Middle frontal gyrus (tissue), 1 donor: ENCODE results near the gene DES.

ENCODE experiments used
- DNase-seq: peaks from one replicate; pipeline ENCODE4 v3.0.0-alpha.2; 2015; ENCODE audit warnings: low spot score; ENCODE audit errors: extremely low spot score

The DES gene

GRCh38 chr2:219453671-219454590, 35.8 kb downstream of the DES start:
- DNase-seq, result no peak

- DNase-seq, result no peak
Measured at GRCh38 chr2:219455581-219455980, 37.4 kb downstream of the DES start.

GRCh38 chr2:219457784-219458369, 39.7 kb downstream of the DES start:
- no peak for DNase-seq

- DNase-seq, result no peak
Measured at GRCh38 chr2:219458996-219459395, 40.8 kb downstream of the DES start.

- no peak for DNase-seq
Measured at GRCh38 chr2:219459460-219460311, 41.5 kb downstream of the DES start.

- no peak for DNase-seq
Measured at GRCh38 chr2:219460424-219460926, 42.3 kb downstream of the DES start.

GRCh38 chr2:219461047-219461514, 42.9 kb downstream of the DES start:
- DNase-seq, result no peak

DNA sequence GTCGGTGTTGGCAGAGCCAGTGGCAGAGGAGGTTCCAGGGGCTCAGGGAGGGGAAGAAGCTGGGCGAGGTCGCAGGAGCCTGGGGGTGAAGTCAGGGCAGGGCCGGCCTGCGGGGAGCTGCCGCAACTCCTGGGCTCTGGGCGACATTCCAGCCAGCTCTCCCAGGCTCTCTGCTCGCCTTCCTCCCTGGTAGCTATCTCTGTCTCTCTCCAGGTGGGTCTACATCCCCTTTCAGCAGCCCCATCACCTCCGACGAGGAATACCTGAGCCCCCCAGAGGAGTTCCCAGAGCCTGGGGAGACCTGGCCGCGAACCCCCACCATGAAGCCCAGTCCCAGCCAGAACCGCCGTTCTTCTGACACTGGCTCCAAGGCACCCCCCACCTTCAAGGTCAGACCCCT, 43.5 kb downstream of the DES start:
- DNase-seq, result no peak

DNA sequence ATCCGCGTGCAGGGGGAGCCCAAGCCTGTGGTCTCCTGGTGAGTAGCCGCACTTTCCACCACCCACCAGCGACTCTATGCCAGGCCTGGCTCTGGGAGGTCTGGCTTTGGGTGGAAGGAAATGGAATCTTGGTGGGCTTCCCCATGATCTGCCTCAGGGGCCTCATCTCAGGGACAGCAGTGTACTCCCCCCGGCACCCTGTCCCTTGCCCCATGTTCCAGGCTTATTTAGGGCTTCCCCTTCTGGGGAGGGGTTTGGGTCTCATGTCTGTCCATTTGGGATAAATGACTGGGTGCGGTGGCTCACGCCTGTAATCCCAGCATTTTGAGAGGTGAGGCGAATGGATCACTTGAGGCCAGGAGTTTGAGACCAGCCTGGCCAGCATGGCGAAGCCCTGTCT, 44.2 kb downstream of the DES start:
- no peak for DNase-seq

GRCh38 chr2:219464286-219465032, 46.3 kb downstream of the DES start:
- DNase-seq, result no peak

GRCh38 chr2:219465659-219466561, 47.7 kb downstream of the DES start:
- no peak for DNase-seq

DNA sequence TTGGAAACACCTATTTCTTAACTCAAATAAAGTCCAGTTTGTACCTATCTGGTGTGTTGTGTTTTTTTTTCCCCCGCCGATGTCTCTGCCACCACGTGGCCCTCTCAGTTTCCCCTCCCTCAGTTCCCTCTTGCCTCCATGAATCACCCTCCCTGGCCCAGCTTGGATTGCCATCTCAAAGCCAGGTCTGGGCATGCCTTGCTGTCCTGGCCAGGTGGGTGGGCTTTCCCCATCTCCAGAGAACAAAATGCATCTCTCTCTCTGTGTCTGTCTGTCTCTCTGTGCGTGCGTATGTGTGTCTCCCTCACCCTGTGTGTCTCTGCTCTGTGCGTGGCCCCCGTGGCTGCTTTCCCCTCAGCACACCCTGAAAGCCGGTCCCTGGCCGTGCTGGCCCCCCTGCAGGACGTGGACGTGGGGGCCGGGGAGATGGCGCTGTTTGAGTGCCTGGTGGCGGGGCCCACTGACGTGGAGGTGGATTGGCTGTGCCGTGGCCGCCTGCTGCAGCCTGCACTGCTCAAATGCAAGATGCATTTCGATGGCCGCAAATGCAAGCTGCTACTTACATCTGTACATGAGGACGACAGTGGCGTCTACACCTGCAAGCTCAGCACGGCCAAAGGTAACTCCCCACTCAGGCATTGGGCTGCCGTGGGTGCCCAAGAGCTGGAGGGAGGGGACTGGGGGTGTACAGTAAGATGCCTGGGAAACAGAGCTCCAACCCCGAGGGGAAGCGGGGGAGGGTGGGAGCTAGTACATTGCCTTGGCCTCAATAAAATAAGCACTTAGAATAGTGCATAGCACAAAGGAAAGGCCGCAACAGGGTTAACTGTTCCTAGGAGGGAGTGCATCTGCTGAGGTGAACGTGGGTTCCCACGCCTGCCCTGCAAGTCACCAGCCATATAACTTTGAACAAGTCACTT, 48.9 kb downstream of the DES start:
- DNase-seq, result no peak

GRCh38 chr2:219467736-219468075, 49.5 kb downstream of the DES start:
- DNase-seq, result no peak

- no peak for DNase-seq
Measured at GRCh38 chr2:219468410-219469185, 50.4 kb downstream of the DES start.

DNA sequence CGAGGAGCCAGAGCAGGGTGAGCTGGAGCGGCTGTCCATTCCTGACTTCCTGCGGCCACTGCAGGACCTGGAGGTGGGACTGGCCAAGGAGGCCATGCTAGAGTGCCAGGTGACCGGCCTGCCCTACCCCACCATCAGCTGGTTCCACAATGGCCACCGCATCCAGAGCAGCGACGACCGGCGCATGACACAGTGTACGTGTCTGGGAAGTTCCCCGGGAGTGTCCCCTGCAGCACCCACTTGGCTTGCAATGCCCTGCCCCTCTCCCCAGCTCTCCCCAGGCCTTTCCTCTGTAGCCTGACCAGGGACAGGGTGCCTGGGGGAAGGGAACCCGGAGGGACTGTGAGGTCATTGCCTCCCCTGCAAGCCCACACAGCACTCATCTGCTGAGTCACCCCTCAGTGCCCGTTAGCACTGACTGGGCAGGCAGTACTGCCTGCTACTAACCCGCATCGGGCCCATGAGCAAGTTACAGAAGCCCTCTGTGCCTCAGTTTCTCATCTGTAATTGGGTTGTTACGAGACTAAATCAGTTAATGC, 51.1 kb downstream of the DES start:
- no peak for DNase-seq

DNA sequence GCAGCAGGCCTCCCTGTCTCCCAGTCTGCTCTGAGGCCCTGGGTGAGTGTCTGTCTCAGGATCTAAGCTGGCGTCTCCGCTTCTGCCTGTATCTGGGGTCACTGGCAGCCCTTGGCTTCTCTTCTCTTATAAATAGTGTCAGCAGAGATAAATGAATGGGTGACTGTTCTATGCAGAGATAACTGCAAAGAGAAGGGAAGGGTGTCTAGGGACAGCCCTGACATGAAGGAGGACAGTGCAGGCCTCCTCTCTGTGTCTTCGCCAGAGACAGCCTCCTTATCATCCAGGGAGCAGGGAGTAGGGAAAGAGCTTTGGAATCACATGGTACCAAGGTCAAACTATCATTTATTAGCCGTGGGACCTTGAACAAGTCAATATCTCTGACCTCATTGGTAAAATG, 52.3 kb downstream of the DES start:
- no peak for DNase-seq

GRCh38 chr2:219471476-219472371, 53.5 kb downstream of the DES start:
- DNase-seq, result no peak
